Superior temporal gyrus (tissue), 1 donor: ENCODE measurements around the gene ZNF562.

Experiments used
- DNase-seq: peaks from one replicate; pipeline ENCODE4 v3.0.0-alpha.2; 2016; ENCODE audit errors: extremely low spot score

The ZNF562 gene

DNA sequence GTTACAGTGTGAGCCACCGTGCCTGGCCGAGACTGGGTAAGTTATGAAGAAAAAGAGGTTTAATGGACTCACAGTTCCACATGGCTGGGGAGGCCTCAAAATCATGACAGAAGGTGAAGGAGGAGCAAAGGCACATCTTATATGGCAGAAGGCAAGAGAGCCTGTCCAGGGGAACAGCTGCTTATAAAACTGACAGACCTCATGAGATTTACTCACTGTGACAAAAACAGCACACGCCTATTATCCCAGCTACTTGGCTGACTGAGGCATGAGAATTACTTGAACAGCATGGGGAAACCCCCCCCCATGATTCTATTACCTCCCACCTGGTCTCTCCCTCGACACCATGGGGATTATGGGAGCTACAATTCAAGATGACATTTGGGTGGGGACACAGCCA, 30.4 kb downstream of the ZNF562 start:
- DNase-seq: no peak

GRCh38 chr19:9641810-9642209, 33.1 kb downstream of the ZNF562 start:
- no peak for DNase-seq

- no peak for DNase-seq
These were observed 33.9 kb downstream of the ZNF562 start for GRCh38 chr19:9640956-9641355.

- no peak for DNase-seq
These were observed 38.9 kb downstream of the ZNF562 start for GRCh38 chr19:9636018-9636417.

- DNase-seq: no peak
These were observed 47.0 kb downstream of the ZNF562 start for GRCh38 chr19:9627856-9628255.

DNA sequence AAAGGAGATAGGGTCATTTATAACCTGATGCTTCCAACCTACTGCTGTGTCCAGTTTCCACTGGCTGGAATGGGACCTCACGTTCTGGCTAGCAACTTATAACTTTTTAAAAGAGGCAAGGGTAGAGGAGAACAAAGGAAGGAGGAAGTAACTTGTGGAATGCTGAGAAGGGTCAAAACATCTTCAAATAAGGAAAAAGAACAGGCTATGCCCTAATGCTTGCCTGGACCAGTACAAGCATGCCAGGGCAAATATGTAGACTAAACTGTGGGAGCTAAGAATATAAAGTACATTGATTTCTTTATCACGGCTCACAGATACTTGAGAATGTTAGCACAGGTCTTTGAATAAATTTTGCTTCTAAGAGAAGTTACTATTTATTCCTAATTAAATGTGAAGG, 52.4 kb downstream of the ZNF562 start:
- no peak for DNase-seq

DNA sequence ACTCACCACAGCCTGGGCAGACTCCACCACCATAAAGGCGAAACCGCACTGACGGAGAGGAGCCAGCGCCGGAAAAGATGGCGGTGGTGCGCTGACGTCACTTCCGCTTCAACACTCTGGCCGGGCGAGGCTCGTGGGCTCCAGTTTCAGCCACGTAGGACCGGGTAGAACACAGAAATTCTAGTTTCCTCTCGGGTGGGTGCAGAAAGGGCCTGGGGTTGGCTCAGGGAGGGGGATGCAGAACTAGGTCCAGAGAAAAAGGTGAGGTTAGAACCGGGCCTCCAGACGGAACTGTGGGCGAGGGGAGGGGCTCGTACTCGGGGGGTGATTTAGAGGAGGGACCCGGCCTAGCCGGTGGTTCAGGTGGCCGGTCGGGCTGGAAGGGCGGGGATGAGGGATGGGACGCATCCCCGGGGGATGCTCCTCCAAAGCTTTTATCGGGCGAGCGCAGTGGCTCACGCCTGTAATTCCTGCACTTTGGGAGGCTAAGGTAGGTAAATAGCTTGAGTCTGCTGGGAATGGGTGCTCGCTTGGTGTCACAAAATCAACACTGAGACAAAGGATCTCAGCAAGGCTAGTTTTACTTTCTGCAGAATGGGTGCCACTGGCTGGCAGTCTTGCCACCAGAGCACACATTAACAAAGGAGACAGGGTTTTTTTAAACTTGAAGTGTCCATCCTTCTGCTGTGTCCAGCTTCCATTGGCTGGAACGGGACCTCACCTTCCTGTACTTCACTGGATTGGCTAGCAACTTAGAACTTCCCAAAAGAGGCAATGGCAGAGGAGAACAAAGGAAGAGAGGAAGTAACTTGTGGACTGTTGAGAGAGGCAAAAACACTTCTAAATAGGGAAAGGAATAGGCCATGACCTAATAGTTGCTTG, 53.5 kb downstream of the ZNF562 start, which contains the start of gene ZNF561:
Gene ZNF561, minus strand, starts transcription at position 77 of the 882 bp plus-strand sequence. CDS start 1,776 bp downstream, outside the sequence.
- peak; percentile 94 for DNase-seq

DNA sequence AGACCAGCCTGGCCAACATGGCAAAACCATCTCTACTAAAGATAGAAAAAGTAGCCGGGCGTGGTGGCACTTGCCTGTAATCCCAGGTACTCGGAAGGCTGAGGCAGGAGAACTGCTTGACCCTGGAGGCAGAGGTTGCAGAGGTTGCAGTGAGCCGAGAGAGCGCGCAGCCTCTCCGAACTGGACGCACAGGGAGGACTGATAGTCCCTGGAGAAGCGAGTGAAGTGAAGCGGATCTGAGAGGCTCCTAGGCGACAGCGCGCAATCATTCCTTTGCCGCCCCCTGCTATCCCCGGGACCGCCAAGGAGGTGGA, 54.1 kb downstream of the ZNF562 start:
- DNase-seq: no peak

GRCh38 chr19:9615844-9616243, 59.1 kb downstream of the ZNF562 start:
- DNase-seq: no peak

- DNase-seq: no peak
These were observed 64.3 kb downstream of the ZNF562 start for GRCh38 chr19:9610484-9611113.

- DNase-seq: no peak
These were observed 66.0 kb downstream of the ZNF562 start for GRCh38 chr19:9608912-9609311.

GRCh38 chr19:9597027-9597426, 77.9 kb downstream of the ZNF562 start:
- DNase-seq: no peak
